Keratinocyte (primary cell): ENCODE data around the gene RAB11A. TPM values are rescaled to one million over a fixed set of nuclear protein-coding genes. Genes with fewer than 3 reads are reported as not detected.

Experiments
- DNase-seq: peaks from one replicate; pipeline ENCODE4 v3.0.0-alpha.2; 2011; ENCODE audit warnings: low read depth, missing footprints, low spot score
- FAIRE-seq: peaks from 2 replicates; lab custom pipeline; 2011; peaks lifted over from hg19 to GRCh38; lab: Jason Lieb, UNC
- H2AFZ ChIP-seq: 2 replicates; pipeline ENCODE4 v1.6.0; 2012; ENCODE audit warnings: low read length, control low read depth, inconsistent platforms; ENCODE audit not compliant: control insufficient read depth
- H3K27ac ChIP-seq: 2 replicates; pipeline ENCODE4 v1.5.1; 2011; ENCODE audit warnings: low read length; ENCODE audit not compliant: control insufficient read depth, insufficient read depth
- H3K27me3 ChIP-seq: 3 replicates; pipeline ENCODE4 v1.6.0; 2011; ENCODE audit warnings: low read length; ENCODE audit not compliant: control insufficient read depth, insufficient read depth; ENCODE audit errors: extremely low read depth
- H3K36me3 ChIP-seq, 2 experiments: 2 replicates in 1 of 2; 3 replicates in 1 of 2; pipeline ENCODE4 v1.5.1; 2011; ENCODE audit warnings: low read length in 2 of 2, mild to moderate bottlenecking in 1 of 2; ENCODE audit not compliant: control insufficient read depth in 2 of 2, insufficient read depth in 2 of 2; ENCODE audit errors: extremely low read depth in 1 of 2
- H3K4me1 ChIP-seq: 3 replicates; pipeline ENCODE4 v1.5.1; 2011; ENCODE audit warnings: low read length; ENCODE audit not compliant: control insufficient read depth, insufficient read depth; ENCODE audit errors: extremely low read depth
- H3K4me2 ChIP-seq: 3 replicates; pipeline ENCODE4 v1.6.0; 2011; ENCODE audit warnings: low read depth, low read length; ENCODE audit not compliant: control insufficient read depth, insufficient read depth; ENCODE audit errors: extremely low read depth
- H3K4me3 ChIP-seq, 3 experiments: fragments of 200-600 bp in 1 of 3; sonication (generic) in 1 of 3; 2 replicates in 2 of 3; 3 replicates in 1 of 3; pipeline ENCODE4 v1.5.1; 2011 to 2016; ENCODE audit warnings: low read length in 3 of 3, mild to moderate bottlenecking in 3 of 3, control low read depth in 2 of 3, inconsistent platforms in 1 of 3, low read depth in 1 of 3, mixed read lengths in 1 of 3, mixed run types in 1 of 3, moderate library complexity in 1 of 3; ENCODE audit not compliant: control insufficient read depth in 2 of 3, insufficient read depth in 2 of 3; ENCODE audit errors: extremely low read depth in 1 of 3
- H3K79me2 ChIP-seq: 2 replicates; pipeline ENCODE4 v1.6.0; 2012; ENCODE audit warnings: low read length; ENCODE audit not compliant: control insufficient read depth, insufficient read depth
- H3K9ac ChIP-seq: 3 replicates; pipeline ENCODE4 v1.6.0; 2011; ENCODE audit warnings: low read length; ENCODE audit not compliant: control insufficient read depth, insufficient read depth; ENCODE audit errors: extremely low read depth
- H3K9me1 ChIP-seq: 3 replicates; pipeline ENCODE4 v1.6.0; 2011; ENCODE audit warnings: low read length; ENCODE audit not compliant: control insufficient read depth, insufficient read depth; ENCODE audit errors: extremely low read depth
- H3K9me3 ChIP-seq: 2 replicates; pipeline ENCODE4 v1.5.1; 2012; ENCODE audit warnings: low read depth, low read length; ENCODE audit not compliant: control insufficient read depth
- H4K20me1 ChIP-seq: 3 replicates; pipeline ENCODE4 v1.6.0; 2011; ENCODE audit warnings: low read length; ENCODE audit not compliant: control insufficient read depth, insufficient read depth; ENCODE audit errors: extremely low read depth
- CTCF ChIP-seq, 3 experiments: IDR thresholded peaks in 1 of 3; conservative IDR thresholded peaks in 1 of 3; optimal IDR thresholded peaks in 1 of 3; 2 replicates in 2 of 3; 3 replicates in 1 of 3; pipeline versions ENCODE3 to v1.5.1; 2011; ENCODE audit warnings: low read length in 3 of 3, mild to moderate bottlenecking in 3 of 3, moderate library complexity in 2 of 3, control low read depth in 1 of 3, inconsistent platforms in 1 of 3; ENCODE audit not compliant: insufficient read depth in 2 of 3; ENCODE audit errors: extremely low read depth in 1 of 3
- EZH2 ChIP-seq: IDR thresholded peaks from one replicate; pipeline ENCODE4 v1.6.1; 2012; ENCODE audit warnings: inconsistent platforms, mild to moderate bottlenecking, low read length, moderate library complexity
- dilution Hi-C: fragments of 300-500 bp; cut with MboI; formaldehyde crosslinking; loops from one replicate; pipeline ENCODE4 v1.7.0; 2020; ENCODE audit warnings: low sequenced_read_pairs; ENCODE audit not compliant: extremely low pct_ligation_motif_present
- polyA plus RNA-seq, 5 experiments: library from polyadenylated mRNA; depleted of rRNA in 3 of 5; stranded (reverse) in 3 of 5; stranded (forward) in 1 of 5; unstranded in 1 of 5; fragments of >200 nt; gene quantifications; 1 replicate in 1 of 5; 2 replicates in 3 of 5; 3 replicates in 1 of 5; pipeline versions ENCODE4 v1.2.1 to v1.2.3, GENCODE V29; 2011 to 2012; ENCODE audit warnings: missing spikeins in 2 of 5, low read depth in 1 of 5, low replicate concordance in 1 of 5

The RAB11A gene
- polyA plus RNA-seq, 1 donor (not counting 4 experiments of a cell fraction or from before 2014, with no cell fraction given): 537 TPM

GRCh38 chr15:65821070-65821469 lies 48.2 kb upstream of the RAB11A start:
- H3K27ac ChIP-seq: no peak overlapping the region
- H3K9ac ChIP-seq: no peak overlapping the region
- dilution Hi-C loops: no loop called here
- no peaks in the 10 kb centered on the region for H3K9me3 ChIP-seq
- no peak overlapping the region for H2AFZ ChIP-seq
- DNase-seq (no peak), FAIRE-seq (no peak)
- H3K4me1 ChIP-seq: no peaks in the 10 kb centered on the region
- H3K79me2 ChIP-seq: no peaks in the 10 kb centered on the region
- no peaks in the 10 kb centered on the region for H3K9me1 ChIP-seq
- TF ChIP-seq CTCF (optimal IDR thresholded peaks at IDR 0.05 in 1 of 3, IDR thresholded peaks at IDR 0.05 in 1 of 3, conservative IDR thresholded peaks at IDR 0.05 in 1 of 3; ENCODE audit: extremely low read depth in 1 of 3, insufficient read depth in 2 of 3, low read length in 3 of 3) (no peak), EZH2 (no peak)
- no peak overlapping the region for H3K4me3 ChIP-seq
- H3K4me2 ChIP-seq: no peak overlapping the region
- H3K27me3 ChIP-seq: no peaks in the 10 kb centered on the region
- H4K20me1 ChIP-seq: no peaks in the 10 kb centered on the region
- no peaks in the 10 kb centered on the region for H3K36me3 ChIP-seq

DNA sequence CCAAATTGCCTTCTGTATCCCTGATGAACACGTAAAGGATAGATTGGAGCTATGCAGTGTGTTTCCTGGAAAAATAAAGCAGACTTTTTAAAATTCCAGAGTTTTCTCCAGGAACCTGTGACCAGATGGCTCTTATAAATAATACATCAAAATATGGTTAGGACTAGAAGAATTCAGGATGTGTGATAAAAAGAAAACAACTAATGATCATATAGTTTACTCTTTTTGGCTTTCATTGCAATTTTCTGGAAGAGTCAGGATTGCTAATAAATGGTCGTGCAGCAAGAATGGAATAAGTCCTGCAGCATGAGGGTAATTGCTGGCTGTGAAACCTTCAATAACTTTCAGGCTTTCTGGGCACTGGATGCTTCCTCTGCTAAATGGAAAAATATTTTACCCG lies 47.0 kb upstream of the RAB11A start:
- no peaks in the 10 kb centered on the region for H3K4me1 ChIP-seq
- dilution Hi-C loops: no loop called here
- H3K79me2 ChIP-seq: no peaks in the 10 kb centered on the region
- no peak overlapping the region for H3K27ac ChIP-seq
- H3K4me2 ChIP-seq: no peak overlapping the region
- FAIRE-seq (no peak), DNase-seq (no peak)
- TF ChIP-seq EZH2 (no peak), CTCF (optimal IDR thresholded peaks at IDR 0.05 in 1 of 3, IDR thresholded peaks at IDR 0.05 in 1 of 3, conservative IDR thresholded peaks at IDR 0.05 in 1 of 3; ENCODE audit: extremely low read depth in 1 of 3, insufficient read depth in 2 of 3, low read length in 3 of 3) (no peak)
- H3K9ac ChIP-seq: no peak overlapping the region
- H3K4me3 ChIP-seq: no peak overlapping the region
- H3K9me1 ChIP-seq: no peaks in the 10 kb centered on the region
- H4K20me1 ChIP-seq: no peaks in the 10 kb centered on the region
- H2AFZ ChIP-seq: no peak overlapping the region
- no peaks in the 10 kb centered on the region for H3K9me3 ChIP-seq
- no peaks in the 10 kb centered on the region for H3K27me3 ChIP-seq
- no peaks in the 10 kb centered on the region for H3K36me3 ChIP-seq
